ENCODE data around the gene TSSK2.

GRCh38 chr22:19081351-19081750 is 49.8 kb upstream of the TSSK2 start:
- TF ChIP-seq CTCF (IDR thresholded peaks at IDR 0.05; ENCODE audit: insufficient read depth, low read length, poor library complexity, severe bottlenecking): no peak
- no peak for TF ChIP-seq EZH2phosphoT487 (conservative IDR thresholded peaks at IDR 0.05; ENCODE audit: low read length)

All from SU-DHL-6 (cell line).